ENCODE data around the gene SKI. TPM values are rescaled to one million over a fixed set of nuclear protein-coding genes. Genes with fewer than 3 reads are reported as not detected.
"Not testable (repeated sequence)": the region's sequence is repeated elsewhere in the genome, so short reads cannot be mapped to it uniquely, and the experiment has no call there.

Gene SKI
- total and polyA plus RNA-seq, 7 experiments from 2014 or later, result 0.61 to 278 (median 95.3) TPM

DNA sequence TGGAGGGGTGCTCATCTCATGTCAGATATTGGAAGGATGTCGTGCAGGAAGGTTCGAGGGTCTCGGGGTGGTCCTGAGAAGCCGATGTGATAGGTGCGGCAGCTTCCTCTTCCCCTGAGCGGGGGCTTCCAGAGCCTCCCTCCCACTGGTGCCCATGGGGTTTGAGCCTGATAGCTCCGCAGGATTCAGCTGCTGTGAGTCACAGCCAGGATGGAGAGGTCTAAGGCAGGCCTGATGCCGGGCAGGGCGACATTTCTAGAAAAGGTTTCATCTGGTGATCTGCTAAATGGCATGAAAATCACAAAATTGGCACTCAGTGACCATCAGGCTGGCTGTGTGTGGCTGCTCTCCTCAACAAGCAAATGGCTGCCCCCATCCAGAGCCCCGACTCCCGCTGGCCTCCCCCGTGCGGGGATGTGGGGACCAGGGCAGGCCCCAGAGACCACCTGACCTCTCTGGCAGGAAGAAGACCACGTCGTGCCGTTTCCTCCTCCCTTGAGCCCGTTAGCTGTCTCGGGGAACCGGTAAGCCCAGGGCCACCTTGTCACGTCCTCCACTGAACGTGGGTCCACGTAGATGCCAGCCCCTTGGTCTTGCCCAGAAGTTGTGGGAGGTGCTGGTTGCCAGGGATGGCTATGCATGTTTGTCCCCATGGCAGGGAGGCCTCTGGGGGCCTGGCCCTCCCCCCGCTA is 66.1 kb downstream of the SKI start:
- POLR2A ChIA-PET, result interaction anchor here (1.0 to 1.1 kb wide), 2 partner anchors 18 to 62 kb away, joined by 3 read pairs; no protein-coding TSS in a partner anchor
- peaks cover 0 to 6% (median 5%) of the 10 kb centered on the region in 3 experiments for H3K36me3 ChIP-seq (ENCODE audit: control insufficient read depth in 2 of 3, insufficient read depth in 3 of 3, low read length in 3 of 3)
- Mint-ChIP-seq H3K27me3 (no peaks in the 10 kb centered on the region), H3K27ac (peak overlapping the region in 8 of 9 donors; percentile 58 to 95 (median 82)), H3K9me3 (no peaks in the 10 kb centered on the region), H3K4me3 (peak overlapping the region in 5 of 10 donors; percentile 10 to 74 (median 51)), H3K36me3 (peaks cover 0 to 9% (median 0%) of the 10 kb centered on the region in 5 donors), H3K4me1 (peaks cover 52 to 100% (median 85%) of the 10 kb centered on the region in 7 donors)
- DNase-seq, result no peak
- no peak overlapping the region for H3K4me3 ChIP-seq (ENCODE audit: low read length)
- peaks cover 46 to 88% of the 10 kb centered on the region in 2 donors for H3K4me1 ChIP-seq (ENCODE audit: control insufficient read depth in 2 of 2, insufficient read depth in 2 of 2, low read length in 2 of 2)
- H3K9me3 ChIP-seq (ENCODE audit: control insufficient read depth in 2 of 3, low read length in 3 of 3), result no peaks in the 10 kb centered on the region
- H3K27ac ChIP-seq (ENCODE audit: low read depth, low read length), result peak overlapping the region; percentile 98
- H3K27me3 ChIP-seq (ENCODE audit: control insufficient read depth in 2 of 2, insufficient read depth in 2 of 2, low read length in 2 of 2), result no peaks in the 10 kb centered on the region
- intact Hi-C loops (cut with micrococcal nuclease), result loop anchor here in 1 of 2 donors (10.0 kb wide), 1 partner anchor 231 kb away; the partner anchor contains the start of gene PANK4
- no peak for ATAC-seq
- CTCF ChIA-PET, result interaction anchor here (1.2 kb wide), 1 partner anchor 53 kb away, joined by 3 read pairs; no protein-coding TSS in a partner anchor

DNA sequence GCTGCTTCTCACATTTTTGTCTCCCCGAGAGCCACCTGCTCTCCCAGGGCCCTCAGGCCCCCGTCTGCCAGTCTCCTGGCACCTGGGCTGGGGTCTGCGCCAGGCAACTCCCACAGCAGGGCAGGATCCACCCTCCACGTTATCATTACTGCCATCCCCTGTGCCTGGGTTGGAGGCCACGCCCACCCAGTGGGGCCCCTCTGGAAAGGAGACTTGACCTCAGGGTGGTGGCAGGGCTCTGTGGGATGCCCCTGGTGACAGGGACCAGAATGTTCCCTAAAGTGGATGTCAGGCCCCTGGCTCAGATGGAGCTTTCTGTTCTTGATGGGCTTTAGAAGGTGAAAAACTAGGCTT is 66.6 kb downstream of the SKI start:
- H3K27me3 Mint-ChIP-seq, result no peaks in the 10 kb centered on the region
- H3K27ac Mint-ChIP-seq, result peak overlapping the region in 7 of 9 donors; percentile 77 to 99 (median 95)
- intact Hi-C loops (cut with micrococcal nuclease), result loop anchor here in 1 of 2 donors (10.0 kb wide), 1 partner anchor 230 kb away; the partner anchor contains the start of gene PANK4
- DNase-seq (no peak), ATAC-seq (no peak)
- no peak overlapping the region for H3K4me3 ChIP-seq (ENCODE audit: low read length)
- POLR2A ChIA-PET, result interaction anchor here (1.1 kb wide), 1 partner anchor 63 kb away, joined by 3 read pairs; no protein-coding TSS in a partner anchor
- H3K4me3 Mint-ChIP-seq, result peak overlapping the region in 3 of 10 donors; percentile 6 to 74 (median 71)
- no peaks in the 10 kb centered on the region for H3K9me3 Mint-ChIP-seq
- no peaks in the 10 kb centered on the region for H3K9me3 ChIP-seq (ENCODE audit: control insufficient read depth in 2 of 3, low read length in 3 of 3)
- peak overlapping the region; percentile 98 for H3K27ac ChIP-seq (ENCODE audit: low read depth, low read length)
- H3K36me3 Mint-ChIP-seq, result peaks cover 0 to 9% (median 0%) of the 10 kb centered on the region in 5 donors
- H3K36me3 ChIP-seq (ENCODE audit: control insufficient read depth in 2 of 3, insufficient read depth in 3 of 3, low read length in 3 of 3), result peaks cover 0 to 6% (median 5%) of the 10 kb centered on the region in 3 experiments
- H3K4me1 Mint-ChIP-seq, result peaks cover 50 to 100% (median 84%) of the 10 kb centered on the region in 7 donors
- no peaks in the 10 kb centered on the region for H3K27me3 ChIP-seq (ENCODE audit: control insufficient read depth in 2 of 2, insufficient read depth in 2 of 2, low read length in 2 of 2)
- CTCF ChIA-PET, result interaction anchor here (1.2 kb wide), 1 partner anchor 54 kb away, joined by 3 read pairs; no protein-coding TSS in a partner anchor
- peaks cover 49 to 88% of the 10 kb centered on the region in 2 donors for H3K4me1 ChIP-seq (ENCODE audit: control insufficient read depth in 2 of 2, insufficient read depth in 2 of 2, low read length in 2 of 2)

DNA sequence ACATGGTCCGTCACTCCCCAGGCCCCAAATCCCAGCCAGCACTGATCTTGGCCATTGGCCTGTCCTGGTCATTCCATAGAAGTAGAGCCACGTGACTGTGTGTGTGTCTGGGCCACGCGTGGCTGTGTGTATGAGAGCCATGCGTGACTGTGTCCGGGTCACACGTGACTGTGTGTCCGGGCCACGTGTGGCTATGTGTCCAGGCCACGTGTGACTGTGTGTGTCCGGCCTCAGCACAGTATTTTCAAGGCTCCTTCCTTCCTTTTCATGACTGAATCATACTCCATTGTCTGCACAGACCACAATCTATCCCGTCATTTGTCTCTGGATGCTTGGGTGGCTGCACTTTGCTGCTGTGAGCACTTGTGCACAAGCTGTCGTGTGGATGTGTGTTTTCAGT is 67.4 kb downstream of the SKI start:
- Mint-ChIP-seq H3K36me3 (peaks cover 0 to 9% (median 0%) of the 10 kb centered on the region in 5 donors), H3K27me3 (no peaks in the 10 kb centered on the region), H3K27ac (peak overlapping the region in 8 of 9 donors; percentile 62 to 99 (median 96)), H3K4me3 (peak overlapping the region in 7 of 10 donors; percentile 20 to 75 (median 71)), H3K4me1 (peaks cover 42 to 98% (median 81%) of the 10 kb centered on the region in 7 donors), H3K9me3 (no peaks in the 10 kb centered on the region)
- Histone ChIP-seq H3K4me1 (ENCODE audit: control insufficient read depth in 2 of 2, insufficient read depth in 2 of 2, low read length in 2 of 2) (peaks cover 47 to 88% of the 10 kb centered on the region in 2 donors), H3K27ac (ENCODE audit: low read depth, low read length) (peak overlapping the region; percentile 98), H3K9me3 (ENCODE audit: control insufficient read depth in 2 of 3, low read length in 3 of 3) (no peaks in the 10 kb centered on the region), H3K36me3 (ENCODE audit: control insufficient read depth in 2 of 3, insufficient read depth in 3 of 3, low read length in 3 of 3) (peaks cover 0 to 6% (median 5%) of the 10 kb centered on the region in 3 experiments), H3K27me3 (ENCODE audit: control insufficient read depth in 2 of 2, insufficient read depth in 2 of 2, low read length in 2 of 2) (no peaks in the 10 kb centered on the region), H3K4me3 (ENCODE audit: low read length) (no peak overlapping the region)
- intact Hi-C loops (cut with micrococcal nuclease), result loop anchor here in 1 of 2 donors (10.0 kb wide), 1 partner anchor 229 kb away; the partner anchor contains the start of gene PANK4
- ChIA-PET CTCF (interaction anchor here (0.7 kb wide), 1 partner anchor 1268 kb away, joined by 3 read pairs; no protein-coding TSS in a partner anchor), POLR2A (interaction anchor here (0.6 to 1.1 kb wide), 2 partner anchors 64 to 617 kb away, joined by 3 to 4 read pairs; no protein-coding TSS in a partner anchor)
- DNase-seq (no peak), ATAC-seq (no peak)

DNA sequence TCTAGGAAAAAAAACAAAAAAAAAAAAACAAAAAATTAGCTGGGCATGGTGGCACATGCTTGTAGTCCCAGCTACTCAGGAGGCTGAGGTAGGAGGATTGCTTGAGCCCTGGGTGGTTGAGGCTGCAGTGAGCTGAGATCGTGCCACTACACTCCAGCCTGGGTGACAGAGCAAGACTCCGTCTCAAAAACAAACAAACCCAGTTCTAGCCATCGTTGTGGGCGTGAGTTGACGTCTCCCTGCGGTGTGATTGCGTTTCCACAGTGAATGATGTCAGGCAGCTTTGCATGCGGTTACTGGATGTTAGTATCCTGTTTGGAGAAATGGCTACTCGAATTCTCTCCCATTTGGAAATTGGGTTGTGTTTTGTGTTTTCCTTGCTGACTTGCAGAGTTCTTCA is 68.1 kb downstream of the SKI start:
- ATAC-seq; H3K36me3 ChIP-seq (ENCODE audit: control insufficient read depth in 2 of 3, insufficient read depth in 3 of 3, low read length in 3 of 3); H3K9me3 Mint-ChIP-seq; H3K27me3 ChIP-seq (ENCODE audit: control insufficient read depth in 2 of 2, insufficient read depth in 2 of 2, low read length in 2 of 2); H3K9me3 ChIP-seq (ENCODE audit: control insufficient read depth in 2 of 3, low read length in 3 of 3); H3K36me3 Mint-ChIP-seq; H3K27me3 Mint-ChIP-seq; H3K4me3 ChIP-seq (ENCODE audit: low read length): not testable (repeated sequence)
- Mint-ChIP-seq H3K27ac (peak overlapping the region; percentile 62 to 99 (median 95)), H3K4me3 (peak overlapping the region; percentile 50 to 75 (median 64)), H3K4me1 (peaks cover 36 to 96% (median 78%) of the 10 kb centered on the region in 7 donors)
- ChIA-PET POLR2A (interaction anchor here (0.6 to 1.1 kb wide), 4 partner anchors 64 to 618 kb away, joined by 3 to 4 read pairs (median 3); no protein-coding TSS in a partner anchor), CTCF (interaction anchor here (0.7 kb wide), 1 partner anchor 1269 kb away, joined by 3 read pairs; no protein-coding TSS in a partner anchor)
- DNase-seq, result peak in 7 of 9 donors; percentile 39 to 64 (median 59)
- intact Hi-C loops (cut with micrococcal nuclease), result loop anchor here in 1 of 2 donors (10.0 kb wide), 1 partner anchor 229 kb away; the partner anchor contains the start of gene PANK4
- H3K4me1 ChIP-seq (ENCODE audit: control insufficient read depth in 2 of 2, insufficient read depth in 2 of 2, low read length in 2 of 2), result peaks cover 45 to 88% of the 10 kb centered on the region in 2 donors
- peak overlapping the region; percentile 98 for H3K27ac ChIP-seq (ENCODE audit: low read depth, low read length)

DNA sequence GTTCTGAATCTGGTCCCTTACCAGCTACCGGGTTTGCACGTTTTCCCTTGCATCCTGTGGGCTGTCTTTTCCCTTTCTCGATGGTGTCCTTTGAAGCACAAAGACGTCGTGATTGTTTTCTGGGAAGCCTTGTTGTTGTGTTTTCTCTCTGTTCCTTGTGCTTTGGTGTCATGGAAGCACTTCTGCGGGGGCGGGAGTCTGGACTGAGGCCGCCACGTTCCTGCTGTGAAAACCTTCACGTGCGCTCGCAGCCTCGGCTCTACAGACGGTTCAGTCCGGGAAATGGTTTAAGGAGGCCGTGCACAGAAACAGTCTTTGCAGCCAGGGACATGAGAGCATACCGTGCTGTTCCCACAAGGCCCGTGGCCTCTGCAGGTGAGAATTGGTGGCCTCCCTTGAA is 68.5 kb downstream of the SKI start:
- no peaks in the 10 kb centered on the region for H3K27me3 ChIP-seq (ENCODE audit: control insufficient read depth in 2 of 2, insufficient read depth in 2 of 2, low read length in 2 of 2)
- peak overlapping the region; percentile 30 to 99 (median 95) for H3K27ac Mint-ChIP-seq
- peaks cover 45 to 88% of the 10 kb centered on the region in 2 donors for H3K4me1 ChIP-seq (ENCODE audit: control insufficient read depth in 2 of 2, insufficient read depth in 2 of 2, low read length in 2 of 2)
- no peaks in the 10 kb centered on the region for H3K9me3 ChIP-seq (ENCODE audit: control insufficient read depth in 2 of 3, low read length in 3 of 3)
- no peaks in the 10 kb centered on the region for H3K9me3 Mint-ChIP-seq
- peaks cover 0 to 9% (median 0%) of the 10 kb centered on the region in 5 donors for H3K36me3 Mint-ChIP-seq
- H3K4me1 Mint-ChIP-seq, result peaks cover 38 to 96% (median 78%) of the 10 kb centered on the region in 7 donors
- no peak for DNase-seq
- ChIA-PET POLR2A (interaction anchor here (1.0 to 1.1 kb wide), 3 partner anchors 65 to 69 kb away, joined by 3 read pairs; no protein-coding TSS in a partner anchor), CTCF (no interaction called here)
- no peaks in the 10 kb centered on the region for H3K27me3 Mint-ChIP-seq
- peak overlapping the region; percentile 98 for H3K27ac ChIP-seq (ENCODE audit: low read depth, low read length)
- H3K4me3 ChIP-seq (ENCODE audit: low read length), result no peak overlapping the region
- no peak for ATAC-seq
- H3K4me3 Mint-ChIP-seq, result peak overlapping the region in 9 of 10 donors; percentile 50 to 75 (median 61)
- intact Hi-C loops (cut with micrococcal nuclease), result loop anchor here in 1 of 2 donors (10.0 kb wide), 1 partner anchor 228 kb away; the partner anchor contains the start of gene PANK4
- peaks cover 0 to 6% (median 5%) of the 10 kb centered on the region in 3 experiments for H3K36me3 ChIP-seq (ENCODE audit: control insufficient read depth in 2 of 3, insufficient read depth in 3 of 3, low read length in 3 of 3)
